Activated naive CD8-positive, alpha-beta T cell treated with anti-CD3 and anti-CD28 coated beads, Interleukin-2, amount 10 ng/mL, durations not matched to agents 7 days and 5 days (primary cell): Measurements from ENCODE around the gene ZACN. TPM values are rescaled to one million over a fixed set of nuclear protein-coding genes. Genes with fewer than 3 reads are reported as not detected.

Source experiments
- ATAC-seq: fragments of 150-1000 bp; cut with Tn5 transposase; one replicate; pipeline ENCODE4 v1.10.0; 2021; ENCODE audit warnings: low read depth, moderate library complexity
- POLR2A ChIA-PET: fragments of 350-600 bp; sonication (Branson Sonifier 250); formaldehyde crosslinking; loops from one replicate; lab custom pipeline; 2021; ENCODE audit warnings: antibody characterized with exemption; lab: Charles Lee
- DNase-seq: peaks from one replicate; pipeline ENCODE4 v3.0.0; 2021
- H3K27ac Mint-ChIP-seq: one replicate; pipeline ENCODE4 v1.8.0; 2022; ENCODE audit warnings: mild to moderate bottlenecking, mixed read lengths
- H3K27me3 Mint-ChIP-seq: one replicate; pipeline ENCODE4 v1.8.0; 2022; ENCODE audit warnings: mild to moderate bottlenecking, moderate library complexity, mixed read lengths
- H3K36me3 Mint-ChIP-seq: one replicate; pipeline ENCODE4 v1.8.0; 2021; ENCODE audit warnings: mild to moderate bottlenecking, mixed read lengths
- H3K4me1 Mint-ChIP-seq: one replicate; pipeline ENCODE4 v1.8.0; 2021; ENCODE audit warnings: mixed read lengths
- H3K4me3 Mint-ChIP-seq: one replicate; pipeline ENCODE4 v1.8.0; 2022; ENCODE audit warnings: mild to moderate bottlenecking, moderate library complexity, mixed read lengths
- H3K9me3 Mint-ChIP-seq: one replicate; pipeline ENCODE4 v1.8.0; 2021; ENCODE audit warnings: mixed read lengths
- total RNA-seq, 2 experiments: library from RNA; stranded (reverse); gene quantifications; one replicate each; pipeline ENCODE4 v1.2.3, GENCODE V29; 2021

The ZACN gene
- total RNA-seq, 2 experiments from 2014 or later = not detected

DNA sequence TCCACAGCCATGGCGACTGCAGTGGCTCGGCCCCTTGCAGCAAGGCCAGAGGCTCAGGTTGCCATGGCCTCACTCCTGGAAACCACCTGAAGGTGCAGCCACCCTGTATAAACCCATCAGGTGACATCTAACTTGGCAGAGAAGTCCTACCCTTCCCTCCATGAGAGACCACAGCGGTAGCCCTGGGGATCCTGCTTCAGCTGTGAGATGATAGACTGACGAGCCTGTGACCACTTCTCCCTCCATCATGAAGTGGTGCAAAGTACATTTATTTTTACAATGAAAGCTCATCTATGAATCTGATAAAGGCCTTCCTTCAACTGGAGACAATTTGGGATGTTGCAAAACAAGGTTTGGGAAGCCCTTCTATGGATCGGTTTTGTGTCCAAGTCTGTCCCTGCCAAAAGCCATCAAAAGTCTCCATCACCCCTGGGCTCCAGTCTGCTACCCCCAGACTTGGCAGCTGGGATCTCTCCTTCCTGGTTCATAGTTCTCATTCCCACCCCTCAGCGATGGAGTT lies 1.8 kb downstream of the ZACN start:
- Mint-ChIP-seq H3K27me3 (peaks cover 35% of the 10 kb centered on the region), H3K27ac (no peak overlapping the region)
- POLR2A ChIA-PET = interaction anchor here (0.8 to 1.9 kb wide), 4 partner anchors 12 to 304 kb away, joined by 3 to 6 read pairs (median 4); partner anchors contain the start of gene EXOC7

DNA sequence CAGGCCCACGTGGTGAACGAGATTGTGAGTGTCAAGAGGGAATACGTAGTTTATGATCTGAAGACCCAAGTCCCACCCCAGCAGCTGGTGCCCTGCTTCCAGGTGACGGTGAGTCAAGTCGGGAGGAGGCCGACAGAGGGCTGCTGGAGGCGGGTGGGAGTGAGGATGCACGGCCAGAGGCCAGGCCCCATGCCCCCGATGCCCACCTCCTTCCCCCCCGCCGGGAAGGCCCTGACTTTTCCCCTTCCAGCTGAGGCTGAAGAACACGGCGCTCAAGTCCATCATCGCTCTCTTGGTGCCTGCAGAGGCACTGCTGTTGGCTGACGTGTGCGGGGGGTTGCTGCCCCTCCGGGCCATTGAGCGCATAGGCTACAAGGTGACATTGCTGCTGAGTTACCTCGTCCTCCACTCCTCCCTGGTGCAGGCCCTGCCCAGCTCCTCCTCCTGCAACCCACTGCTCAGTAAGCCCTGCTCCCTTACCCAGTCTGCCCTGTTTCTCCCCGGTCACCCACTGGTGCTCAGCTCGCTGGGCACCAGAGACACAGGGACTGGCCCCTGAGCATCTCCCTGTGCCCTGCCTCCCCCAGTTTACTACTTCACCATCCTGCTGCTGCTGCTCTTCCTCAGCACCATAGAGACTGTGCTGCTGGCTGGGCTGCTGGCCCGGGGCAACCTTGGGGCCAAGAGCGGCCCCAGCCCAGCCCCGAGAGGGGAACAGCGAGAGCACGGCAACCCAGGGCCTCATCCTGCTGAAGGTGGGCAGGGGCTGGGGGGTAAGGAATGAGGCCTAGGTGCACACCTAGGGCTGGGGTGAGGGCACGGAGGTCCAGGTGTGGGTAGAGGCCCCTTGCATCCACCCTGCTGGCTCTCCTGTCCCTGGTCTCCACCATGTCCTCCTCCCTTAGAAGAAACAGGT lies 2.6 kb downstream of the ZACN start:
- Mint-ChIP-seq H3K9me3 (no peaks in the 10 kb centered on the region), H3K4me1 (peaks cover 6% of the 10 kb centered on the region), H3K36me3 (peaks cover 5% of the 10 kb centered on the region), H3K27me3 (peaks cover 28% of the 10 kb centered on the region), H3K27ac (peak overlapping the region; percentile 51), H3K4me3 (no peak overlapping the region)
- ATAC-seq = no peak
- no peak for DNase-seq
- POLR2A ChIA-PET = no interaction called here

More for the DNA sequence above, 1.8 kb downstream of the ZACN start:
- Mint-ChIP-seq H3K9me3 (no peaks in the 10 kb centered on the region), H3K36me3 (peaks cover 5% of the 10 kb centered on the region), H3K4me3 (no peak overlapping the region), H3K4me1 (peaks cover 8% of the 10 kb centered on the region)
- DNase-seq (no peak), ATAC-seq (no peak)

DNA sequence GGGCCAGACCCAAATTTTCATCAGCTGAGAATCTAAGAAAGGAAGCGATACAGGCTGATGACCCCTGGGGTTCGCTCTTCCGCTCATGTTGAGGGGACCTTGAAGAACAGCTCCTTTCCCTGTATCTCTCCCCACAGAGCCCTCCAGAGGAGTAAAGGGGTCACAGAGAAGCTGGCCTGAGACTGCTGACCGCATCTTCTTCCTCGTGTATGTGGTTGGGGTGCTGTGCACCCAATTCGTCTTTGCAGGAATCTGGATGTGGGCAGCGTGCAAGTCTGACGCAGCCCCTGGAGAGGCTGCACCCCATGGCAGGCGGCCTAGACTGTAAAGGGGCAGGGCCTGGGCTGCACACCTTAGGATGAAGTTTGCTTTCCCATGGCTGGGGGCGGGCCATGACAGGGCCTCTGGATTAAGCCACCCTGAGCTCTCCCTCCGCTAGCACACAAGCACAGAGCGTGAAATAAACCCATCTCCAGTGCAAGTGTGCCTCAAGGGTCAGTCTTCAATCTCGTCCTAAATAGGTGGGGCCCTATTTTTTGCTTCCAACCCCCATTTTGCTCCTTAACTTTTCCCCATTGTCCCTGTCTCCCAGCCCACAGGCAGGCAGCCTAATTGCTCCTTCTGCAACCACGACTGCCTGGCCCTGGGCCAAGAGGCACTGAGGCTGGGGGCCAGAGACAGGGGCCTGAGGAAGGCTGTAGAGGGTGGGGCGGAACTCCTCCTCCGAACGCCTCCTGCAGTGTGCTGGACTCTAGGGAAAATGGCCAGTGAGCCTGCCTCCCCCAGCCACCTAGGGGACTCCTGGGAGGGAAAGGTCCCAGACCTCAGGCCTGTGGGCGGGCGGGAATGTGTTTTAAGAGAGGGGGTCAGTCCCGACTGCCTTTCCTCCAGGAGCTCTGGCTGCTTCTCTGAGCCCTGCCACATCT lies 3.6 kb downstream of the ZACN start:
- Mint-ChIP-seq H3K4me3 (no peak overlapping the region), H3K4me1 (peaks cover 3% of the 10 kb centered on the region), H3K36me3 (peaks cover 4% of the 10 kb centered on the region), H3K27ac (no peak overlapping the region), H3K9me3 (no peaks in the 10 kb centered on the region), H3K27me3 (peaks cover 19% of the 10 kb centered on the region)
- no peak for DNase-seq
- ATAC-seq = no peak
- POLR2A ChIA-PET = no interaction called here

DNA sequence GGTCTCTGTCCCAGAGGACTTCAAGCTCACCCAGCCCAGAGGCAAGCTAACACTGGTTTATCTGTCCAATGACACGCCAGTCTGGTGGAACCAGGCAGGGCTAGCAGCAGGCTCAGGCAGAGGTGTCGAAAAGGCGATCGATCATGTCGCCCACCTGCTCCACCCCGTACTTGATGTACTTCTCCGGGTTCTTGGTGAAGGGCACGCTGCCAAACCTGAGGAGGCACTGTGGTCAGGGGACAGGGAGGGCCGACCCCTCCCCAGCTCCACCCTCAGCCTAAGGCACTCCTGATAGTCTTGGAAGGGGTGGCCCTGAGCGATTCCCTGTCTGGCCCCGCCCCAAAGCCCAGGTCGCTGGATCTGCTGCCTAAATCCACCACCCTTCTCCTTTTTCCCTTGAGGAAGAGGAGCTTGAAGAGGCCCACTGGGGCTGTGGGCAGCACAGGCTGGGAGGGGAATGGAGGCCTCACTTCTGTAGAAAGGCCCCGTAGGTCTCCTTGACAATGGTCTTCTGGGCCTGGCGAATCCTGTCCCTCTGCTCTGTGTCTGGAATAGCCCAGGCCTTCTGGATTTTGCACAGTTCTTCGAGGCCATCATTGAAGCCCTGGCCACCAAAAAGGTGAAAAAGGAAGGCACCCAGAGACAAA lies 4.7 kb downstream of the ZACN start:
- H3K4me1 Mint-ChIP-seq = no peaks in the 10 kb centered on the region
- DNase-seq = no peak
- ATAC-seq = no peak
- peaks cover 4% of the 10 kb centered on the region for H3K36me3 Mint-ChIP-seq
- H3K4me3 Mint-ChIP-seq = no peak overlapping the region
- peaks cover 8% of the 10 kb centered on the region for H3K27me3 Mint-ChIP-seq
- no peaks in the 10 kb centered on the region for H3K9me3 Mint-ChIP-seq
- no peak overlapping the region for H3K27ac Mint-ChIP-seq
- POLR2A ChIA-PET = interaction anchor here (1.0 kb wide), 1 partner anchor 11 kb away, joined by 3 read pairs; the partner anchor contains the start of gene SRP68

DNA sequence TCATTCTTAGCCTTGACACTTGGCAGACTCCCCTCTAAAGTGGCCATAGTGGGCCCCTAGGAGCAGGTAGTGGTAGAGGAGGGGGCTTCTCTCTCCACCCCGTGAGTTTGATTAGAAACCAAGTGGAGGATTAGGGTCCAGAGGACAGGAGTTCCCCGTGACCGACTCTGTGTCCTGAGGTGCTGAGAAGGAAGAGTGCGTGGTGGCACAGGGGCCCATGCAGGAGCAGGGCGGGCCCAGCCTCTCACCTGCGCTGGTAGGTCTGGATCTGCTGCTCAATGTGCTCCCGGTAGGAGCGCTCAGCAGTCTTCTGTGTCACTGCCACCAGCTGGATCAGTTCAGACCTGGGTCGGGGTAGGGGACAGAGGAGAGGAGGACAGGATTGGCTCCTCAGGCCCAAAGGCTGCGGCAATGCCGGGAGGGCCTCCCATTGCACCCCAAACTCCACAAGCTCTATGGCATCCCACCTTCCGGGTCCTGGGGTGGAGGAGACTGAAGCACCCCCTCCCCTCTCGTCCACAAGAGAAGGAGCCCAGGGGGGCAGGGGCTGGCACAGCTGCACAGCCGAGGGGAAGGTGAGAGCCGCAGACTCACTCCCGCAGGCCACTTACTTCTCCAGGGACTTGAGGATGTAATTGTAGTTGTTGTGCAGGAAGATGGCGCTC lies 6.2 kb downstream of the ZACN start:
- no peak overlapping the region for H3K27ac Mint-ChIP-seq
- peaks cover 6% of the 10 kb centered on the region for H3K36me3 Mint-ChIP-seq
- H3K9me3 Mint-ChIP-seq = no peaks in the 10 kb centered on the region
- H3K4me1 Mint-ChIP-seq = no peaks in the 10 kb centered on the region
- H3K4me3 Mint-ChIP-seq = no peak overlapping the region
- POLR2A ChIA-PET = interaction anchor here (1.0 kb wide), 1 partner anchor 8 kb away, joined by 3 read pairs; no protein-coding TSS in a partner anchor
- no peak for DNase-seq
- H3K27me3 Mint-ChIP-seq = no peaks in the 10 kb centered on the region
- no peak for ATAC-seq

DNA sequence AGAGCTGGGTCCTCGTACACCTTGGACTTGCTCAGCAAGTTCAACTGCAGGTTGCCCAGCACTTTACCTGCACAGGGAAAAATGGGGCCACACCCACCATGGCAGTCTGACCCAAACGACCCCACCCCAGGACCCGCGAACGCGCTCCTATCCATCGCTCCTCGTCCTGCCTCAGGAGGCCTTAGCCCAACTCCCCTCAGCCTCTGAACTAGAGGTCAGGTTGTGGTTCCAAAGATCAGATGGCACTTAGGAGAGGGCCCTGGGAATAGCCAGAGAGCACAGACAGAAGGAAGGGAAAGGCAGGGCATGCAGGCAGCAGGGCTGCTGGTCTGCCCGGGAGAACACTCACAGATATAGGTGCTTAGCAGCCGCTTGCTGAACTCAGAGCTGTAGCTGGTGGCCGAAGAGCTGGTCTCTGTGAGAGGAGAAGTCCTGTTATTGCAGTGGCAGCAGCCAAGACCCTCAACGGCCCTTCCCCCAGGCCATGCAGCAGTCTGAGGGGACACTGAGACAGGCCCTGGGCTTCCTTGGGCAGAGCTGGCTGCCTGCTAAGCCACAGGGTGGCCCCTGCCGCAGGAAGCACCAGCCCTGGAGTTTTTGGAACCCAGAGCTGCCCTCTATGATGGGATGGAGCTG lies 6.9 kb downstream of the ZACN start:
- ATAC-seq (no peak), DNase-seq (no peak)
- Mint-ChIP-seq H3K4me1 (no peaks in the 10 kb centered on the region), H3K27me3 (no peaks in the 10 kb centered on the region), H3K4me3 (no peak overlapping the region), H3K27ac (no peak overlapping the region), H3K9me3 (no peaks in the 10 kb centered on the region), H3K36me3 (peaks cover 6% of the 10 kb centered on the region)
- POLR2A ChIA-PET = interaction anchor here (1.0 kb wide), 1 partner anchor 9 kb away, joined by 3 read pairs; no protein-coding TSS in a partner anchor

DNA sequence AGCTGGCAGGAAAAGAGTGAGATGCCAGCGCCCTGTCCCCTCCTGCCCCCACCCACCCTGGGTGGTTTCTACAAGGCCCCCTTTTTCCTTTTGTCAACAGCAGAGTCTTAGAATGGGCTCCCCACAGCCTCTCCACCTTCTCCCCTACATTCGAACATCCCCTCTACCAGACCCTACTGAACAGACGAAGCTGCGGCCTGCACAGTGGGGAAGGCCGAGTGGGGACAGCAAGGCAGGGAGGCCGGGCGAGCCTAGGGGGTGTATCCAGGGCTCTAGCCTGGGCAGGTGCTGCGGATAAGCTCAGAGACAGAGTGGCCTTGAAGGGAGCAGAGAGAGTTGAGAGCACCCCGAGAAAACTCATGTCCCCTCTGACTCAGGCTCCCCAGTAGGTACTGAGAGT lies 7.4 kb downstream of the ZACN start:
- Mint-ChIP-seq H3K4me3 (no peak overlapping the region), H3K27ac (peak overlapping the region; percentile 42), H3K27me3 (no peaks in the 10 kb centered on the region), H3K36me3 (peaks cover 6% of the 10 kb centered on the region), H3K9me3 (no peaks in the 10 kb centered on the region), H3K4me1 (no peaks in the 10 kb centered on the region)
- POLR2A ChIA-PET = no interaction called here
- DNase-seq (no peak), ATAC-seq (no peak)

DNA sequence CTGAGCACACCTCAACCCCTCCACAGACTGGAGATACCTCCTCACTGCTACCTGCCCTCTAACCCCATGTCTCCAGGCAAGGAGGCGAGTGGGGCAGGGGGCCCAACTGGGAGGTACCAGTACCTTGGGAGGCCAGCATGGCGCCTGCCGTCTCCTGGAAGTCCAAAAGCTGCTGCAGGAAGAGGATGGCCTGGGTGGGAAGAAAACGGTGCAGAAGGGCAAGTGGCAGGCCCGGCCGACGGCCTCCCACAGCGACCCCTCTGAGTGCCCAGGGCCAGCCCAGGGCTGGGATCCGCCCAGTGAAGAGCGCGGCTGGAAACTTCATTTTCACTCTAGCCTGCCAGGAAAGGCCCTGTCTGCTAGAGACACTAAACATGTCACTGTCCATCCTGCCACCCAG lies 8.5 kb downstream of the ZACN start:
- no peaks in the 10 kb centered on the region for H3K9me3 Mint-ChIP-seq
- H3K4me3 Mint-ChIP-seq = no peak overlapping the region
- POLR2A ChIA-PET = no interaction called here
- no peaks in the 10 kb centered on the region for H3K4me1 Mint-ChIP-seq
- H3K27me3 Mint-ChIP-seq = no peaks in the 10 kb centered on the region
- ATAC-seq = no peak
- DNase-seq = no peak
- no peak overlapping the region for H3K27ac Mint-ChIP-seq
- peaks cover 6% of the 10 kb centered on the region for H3K36me3 Mint-ChIP-seq

DNA sequence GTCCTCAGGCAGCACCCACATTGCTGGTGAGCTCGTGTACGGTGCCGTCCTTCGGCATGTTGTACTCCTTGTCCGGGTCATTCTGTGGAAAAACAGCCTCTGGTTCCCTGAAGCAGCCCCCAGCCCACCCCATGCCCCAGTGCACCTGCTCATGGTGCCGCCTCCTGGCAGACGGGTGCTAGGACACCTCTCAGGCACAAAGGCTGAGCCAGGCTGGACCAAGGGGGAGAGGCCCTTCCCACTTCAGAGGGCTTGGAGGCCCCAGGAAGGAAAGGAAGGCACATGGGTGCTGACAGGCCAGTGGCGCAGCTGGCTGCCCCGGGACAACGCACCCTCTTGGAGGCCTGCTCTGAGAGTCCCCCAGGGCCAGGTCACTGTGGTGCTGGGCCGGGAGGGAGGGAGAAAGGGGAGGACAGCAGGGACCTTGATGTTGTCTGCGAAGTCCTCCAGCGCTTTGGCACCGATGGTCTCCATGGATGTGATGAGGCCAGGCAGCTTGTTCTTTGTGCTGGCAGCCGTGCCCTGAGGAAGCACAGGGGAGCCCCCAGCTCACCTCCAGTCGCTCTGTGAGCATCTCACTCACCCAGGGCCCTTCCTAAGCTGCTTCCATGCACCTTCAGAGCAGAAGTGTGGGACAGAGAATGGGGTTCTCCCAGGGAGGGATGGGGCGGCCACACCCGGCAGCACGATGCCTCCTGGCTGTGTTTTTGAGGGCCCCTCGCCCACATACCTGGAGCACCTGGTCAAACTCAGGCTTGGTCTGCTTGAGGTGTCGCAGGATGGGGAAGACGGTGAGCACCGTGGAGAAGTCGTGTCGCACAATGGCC lies 9.3 kb downstream of the ZACN start:
- Mint-ChIP-seq H3K27me3 (no peaks in the 10 kb centered on the region), H3K27ac (no peak overlapping the region), H3K4me1 (no peaks in the 10 kb centered on the region), H3K4me3 (no peak overlapping the region), H3K9me3 (no peaks in the 10 kb centered on the region), H3K36me3 (peaks cover 6% of the 10 kb centered on the region)
- DNase-seq (no peak), ATAC-seq (no peak)
- POLR2A ChIA-PET = interaction anchor here (0.6 kb wide), 1 partner anchor 41 kb away, joined by 5 read pairs; no protein-coding TSS in a partner anchor

DNA sequence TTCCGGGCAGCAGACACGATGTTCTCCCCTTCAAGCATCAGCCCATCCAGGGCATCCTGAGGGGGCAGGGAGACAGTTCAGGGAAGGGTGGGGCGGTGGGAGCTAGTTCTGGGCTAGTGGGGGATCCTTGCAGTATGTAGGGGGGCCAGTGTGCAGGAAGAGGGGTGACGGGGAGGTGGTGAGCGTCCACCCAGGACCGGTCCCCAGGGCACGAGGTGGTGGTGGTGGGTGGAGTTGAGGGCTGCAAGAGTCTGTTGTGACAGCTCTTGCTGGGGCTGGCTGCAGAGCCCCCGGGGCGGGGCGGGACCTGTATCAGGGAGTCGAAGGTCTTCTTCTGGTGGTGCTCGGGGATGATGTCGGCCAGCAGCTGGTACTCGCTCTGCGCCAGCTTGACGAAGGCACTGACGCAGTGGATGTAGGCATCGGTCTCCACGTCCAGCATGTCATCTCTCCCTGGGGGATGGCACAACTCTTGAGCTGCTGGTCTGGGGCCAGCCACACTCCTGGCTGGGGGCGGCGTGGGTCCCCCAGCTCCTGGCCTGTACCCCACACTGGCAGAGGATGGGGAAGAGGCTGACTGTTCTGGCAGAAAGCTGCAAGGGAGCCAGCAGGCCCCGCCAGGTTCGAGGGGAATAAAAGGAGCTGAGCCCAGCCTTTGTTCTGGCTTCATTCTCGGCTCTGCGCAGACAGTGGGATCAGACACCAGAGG lies 10.0 kb downstream of the ZACN start:
- ATAC-seq (no peak), DNase-seq (no peak)
- no peak overlapping the region for H3K4me3 Mint-ChIP-seq
- H3K4me1 Mint-ChIP-seq = no peaks in the 10 kb centered on the region
- H3K27ac Mint-ChIP-seq = no peak overlapping the region
- POLR2A ChIA-PET = interaction anchor here (0.6 kb wide), 1 partner anchor 40 kb away, joined by 5 read pairs; no protein-coding TSS in a partner anchor
- H3K36me3 Mint-ChIP-seq = peaks cover 9% of the 10 kb centered on the region
- H3K9me3 Mint-ChIP-seq = no peaks in the 10 kb centered on the region
- H3K27me3 Mint-ChIP-seq = no peaks in the 10 kb centered on the region
